ENCODE results near the gene APRT. TPM values are rescaled to one million over a fixed set of nuclear protein-coding genes. Genes with fewer than 3 reads are reported as not detected.

Gene APRT
- total and polyA plus RNA-seq, 9 of the 15 experiments (the other 6 are each of a cell fraction or from before 2014, with no cell fraction given): 41.7 to 409 (median 146) TPM

GRCh38 chr16:88831838-88832237 is 20.1 kb upstream of the APRT start:
- intact Hi-C loops (cut with micrococcal nuclease) (no loop called here), in situ Hi-C loops (cut with MboI) (no loop called here)
- H3K27me3 ChIP-seq (ENCODE audit: control insufficient read depth in 2 of 2, insufficient read depth in 2 of 2, low read length in 2 of 2): no peaks in the 10 kb centered on the region
- H3K9me1 ChIP-seq (ENCODE audit: control insufficient read depth, insufficient read depth, low read length): no peaks in the 10 kb centered on the region
- no TSS peak for BruUV-seq (replicated peaks)
- no peak for FAIRE-seq
- H3K4me3 ChIP-seq: no peak overlapping the region
- POLR2A ChIA-PET: no interaction called here
- CTCF ChIA-PET (ENCODE audit: low intra/inter-chr PET ratio): no interaction called here
- no peak overlapping the region for H3K4me2 ChIP-seq (ENCODE audit: insufficient read depth, low read length)
- no peaks in the 10 kb centered on the region; the same call in 1 of the 2 replicates for H4K20me1 ChIP-seq (replicated peaks; ENCODE audit: control insufficient read depth, insufficient read depth, low read length)
- peaks cover 0 to 38% of the 10 kb centered on the region in 2 experiments; a peak in 2 of 5 replicates for H3K4me1 ChIP-seq (replicated peaks in 1 of 2; ENCODE audit: control insufficient read depth in 2 of 2, insufficient read depth in 2 of 2, low read length in 2 of 2)
- H3K36me3 ChIP-seq (ENCODE audit: control insufficient read depth, insufficient read depth, low read length): no peaks in the 10 kb centered on the region
- H3K27ac ChIP-seq (ENCODE audit: extremely low read depth, low read depth, low read length): no peak overlapping the region
- H3K9ac ChIP-seq (ENCODE audit: insufficient read depth in 1 of 2, low read depth in 2 of 2, low read length in 2 of 2): no peak overlapping the region
- WGBS (ENCODE audit: insufficient coverage, low coverage, missing lambda C conversion rate): 53% methylated on average over 8 of the region's 13 CpGs
- H3K79me2 ChIP-seq (ENCODE audit: control insufficient read depth, insufficient read depth, low read length): no peaks in the 10 kb centered on the region
- no peaks in the 10 kb centered on the region for H3K9me3 ChIP-seq (replicated peaks; ENCODE audit: control insufficient read depth, insufficient read depth, low read depth, low read length)
- no peak overlapping the region for H2AFZ ChIP-seq (ENCODE audit: low read depth, low read length)
- peak; percentile 79 for ATAC-seq
- DNase-seq (ENCODE audit: extremely low read depth in 1 of 4, low spot score in 3 of 4): peak; percentile 30 to 61 (median 43)
- TF ChIP-seq ZNF584 (CRISPR knock-in tag; IDR thresholded peaks at IDR 0.05; ENCODE audit: low read depth) (no peak), CEBPB (tag; IDR thresholded peaks at IDR 0.05) (no peak), KDM1A (IDR thresholded peaks at IDR 0.05) (peak in 1 of 2 experiments; percentile 47; a peak in 1 of 4 replicates), JUND (IDR thresholded peaks at IDR 0.05; ENCODE audit: borderline replicate concordance, low read depth, low read length) (peak; percentile 31; the same call in 1 of the 2 replicates), JUND (tag; IDR thresholded peaks at IDR 0.05; ENCODE audit: borderline replicate concordance, low read depth, low read length) (no peak), FOSL1 (tag; conservative IDR thresholded peaks at IDR 0.05) (0 out of 2 replicates have a peak, but pooled peaks have one; percentile 31), SNAPC5 (CRISPR knock-in tag; IDR thresholded peaks at IDR 0.05) (no peak), ZNF318 (IDR thresholded peaks at IDR 0.05; ENCODE audit: borderline replicate concordance in 1 of 2, low read depth in 1 of 2) (no peak), NFE2 (IDR thresholded peaks at IDR 0.05; ENCODE audit: low read depth) (peak; percentile 24; the same call in 1 of the 2 replicates), ZNF263 (CRISPR knock-in tag; IDR thresholded peaks at IDR 0.05; ENCODE audit: borderline replicate concordance) (peak; percentile 79), CTCF (IDR thresholded peaks at IDR 0.05 in 2 of 3, conservative IDR thresholded peaks at IDR 0.05 in 1 of 3; ENCODE audit: insufficient read depth in 2 of 3, low read depth in 1 of 3, low read length in 3 of 3) (peak in 2 of 3 experiments; percentile 9 to 46; a peak in 1 of 6 replicates), XRCC3 (IDR thresholded peaks at IDR 0.05) (no peak), ZNF12 (CRISPR knock-in tag; IDR thresholded peaks at IDR 0.05) (no peak)
